Omental fat pad (tissue), 4 donors: ENCODE results near the gene ZNF365. TPM values are rescaled to one million over a fixed set of nuclear protein-coding genes. Genes with fewer than 3 reads are reported as not detected.

ENCODE experiments used
- ATAC-seq: fragments of 150-250 bp; one replicate; pipeline ENCODE4 v1.9.1; 2016; ENCODE audit warnings: mild to moderate bottlenecking, moderate library complexity; ENCODE audit not compliant: low FRiP score
- DNase-seq: peaks from one replicate; pipeline ENCODE4 v3.0.0-alpha.2; 2019; ENCODE audit warnings: low spot score
- total RNA-seq, 4 donors: library from RNA; depleted of rRNA; stranded (reverse); fragments of >200 nt; gene quantifications; one replicate each; pipeline ENCODE4 v1.1.0, GENCODE V29; 2016
- TF ChIP-seq, protein P1 (sequence below), 3 donors: fragments of 450-650 bp; IDR thresholded peaks; one replicate each; pipeline ENCODE4 v1.5.1; 2016 to 2017; ENCODE audit warnings: antibody characterized with exemption in 3 of 3, mild to moderate bottlenecking in 3 of 3, moderate library complexity in 2 of 3

ZNF365 gene
- total RNA-seq, 4 donors from 2014 or later, result 0.12 to 0.19 TPM; not detected in 2

DNA sequence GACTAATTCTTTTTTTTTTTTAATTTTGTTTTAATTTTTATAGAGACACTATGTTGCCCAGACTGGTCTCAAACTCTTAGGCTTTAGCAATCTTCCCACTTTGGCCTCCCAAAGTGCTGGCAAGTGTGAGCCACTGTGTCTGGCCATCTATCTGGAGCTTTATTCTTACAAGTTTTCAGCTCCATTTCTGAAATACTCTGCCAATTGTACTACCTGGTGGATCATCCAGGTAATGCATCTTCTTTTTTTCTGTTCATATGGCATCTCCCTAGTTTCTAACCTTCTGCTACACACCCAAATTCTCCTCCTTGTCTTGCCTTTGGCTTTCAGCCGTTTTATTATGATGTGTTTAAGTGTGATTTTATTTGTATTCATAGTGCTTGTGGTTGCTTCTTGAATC, 40.2 kb downstream of the ZNF365 start:
- DNase-seq, result no peak
- no peak for ATAC-seq
- TF ChIP-seq, protein P1, sequence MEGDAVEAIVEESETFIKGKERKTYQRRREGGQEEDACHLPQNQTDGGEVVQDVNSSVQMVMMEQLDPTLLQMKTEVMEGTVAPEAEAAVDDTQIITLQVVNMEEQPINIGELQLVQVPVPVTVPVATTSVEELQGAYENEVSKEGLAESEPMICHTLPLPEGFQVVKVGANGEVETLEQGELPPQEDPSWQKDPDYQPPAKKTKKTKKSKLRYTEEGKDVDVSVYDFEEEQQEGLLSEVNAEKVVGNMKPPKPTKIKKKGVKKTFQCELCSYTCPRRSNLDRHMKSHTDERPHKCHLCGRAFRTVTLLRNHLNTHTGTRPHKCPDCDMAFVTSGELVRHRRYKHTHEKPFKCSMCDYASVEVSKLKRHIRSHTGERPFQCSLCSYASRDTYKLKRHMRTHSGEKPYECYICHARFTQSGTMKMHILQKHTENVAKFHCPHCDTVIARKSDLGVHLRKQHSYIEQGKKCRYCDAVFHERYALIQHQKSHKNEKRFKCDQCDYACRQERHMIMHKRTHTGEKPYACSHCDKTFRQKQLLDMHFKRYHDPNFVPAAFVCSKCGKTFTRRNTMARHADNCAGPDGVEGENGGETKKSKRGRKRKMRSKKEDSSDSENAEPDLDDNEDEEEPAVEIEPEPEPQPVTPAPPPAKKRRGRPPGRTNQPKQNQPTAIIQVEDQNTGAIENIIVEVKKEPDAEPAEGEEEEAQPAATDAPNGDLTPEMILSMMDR (IDR thresholded peaks at IDR 0.05), result no peak

DNA sequence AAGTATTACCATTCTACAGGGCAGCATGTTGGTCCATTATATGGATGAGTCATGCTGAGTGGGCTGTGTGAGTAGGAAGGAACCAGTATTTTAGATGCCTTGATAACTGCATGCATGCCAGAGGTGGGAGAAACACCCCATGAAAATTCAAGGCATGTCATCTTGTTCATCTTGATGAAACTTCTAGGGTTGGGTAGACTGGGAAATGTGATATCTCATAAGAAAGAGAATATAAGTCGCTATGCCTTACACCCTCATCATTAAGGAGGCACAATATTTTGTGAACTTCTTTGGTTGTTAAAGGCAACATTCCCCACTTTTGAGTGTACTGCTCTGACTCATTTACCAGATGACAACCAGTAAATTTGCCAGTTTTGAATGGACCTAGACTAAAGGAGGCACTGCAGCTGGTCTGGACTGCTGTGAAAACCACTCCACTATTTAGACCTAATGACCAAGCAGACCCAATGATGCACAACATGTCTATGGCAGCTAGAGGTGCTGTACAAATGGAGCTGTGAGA, 48.0 kb downstream of the ZNF365 start:
- no peak for DNase-seq
- no peak for ATAC-seq
- TF ChIP-seq, protein P1 (IDR thresholded peaks at IDR 0.05), result no peak

DNA sequence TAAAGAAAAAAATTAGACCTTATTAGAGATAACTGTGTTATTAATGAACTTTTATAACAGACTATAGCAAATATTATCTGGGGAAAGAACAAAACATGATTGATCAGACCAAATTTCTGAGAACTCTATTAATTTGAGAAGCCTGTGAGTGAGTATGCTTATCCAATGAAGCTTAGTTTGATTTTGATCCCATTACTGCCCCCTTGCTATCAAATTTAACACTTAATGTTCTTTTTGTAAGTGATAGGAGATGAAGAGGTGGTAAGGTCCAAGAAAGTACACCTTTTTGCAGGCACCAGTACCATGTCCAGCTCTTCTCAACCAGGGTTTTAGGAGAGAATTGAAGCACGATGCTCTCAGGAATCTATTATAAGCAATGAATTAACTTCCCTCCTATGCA, 49.9 kb downstream of the ZNF365 start:
- TF ChIP-seq, protein P1 (IDR thresholded peaks at IDR 0.05), result no peak
- no peak for ATAC-seq
- DNase-seq, result no peak

DNA sequence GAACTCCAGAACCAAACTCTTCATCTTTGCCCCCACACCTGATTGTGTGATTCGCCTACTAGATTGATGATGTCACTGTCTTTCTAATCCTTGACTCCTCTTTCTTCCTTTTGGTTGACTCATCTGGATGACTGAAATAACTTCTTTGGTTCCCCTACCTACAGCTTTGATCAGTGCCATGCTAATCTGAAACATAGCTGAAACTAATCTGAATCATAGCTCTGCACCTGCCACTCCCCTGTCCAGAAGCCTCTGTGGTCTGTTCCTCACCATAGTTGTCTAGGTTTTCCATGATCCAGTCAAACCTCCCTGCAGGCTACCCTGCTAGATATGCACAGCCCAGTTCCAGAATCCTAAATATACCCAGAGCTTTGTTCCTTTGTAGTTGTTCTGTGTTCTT, 51.9 kb downstream of the ZNF365 start:
- TF ChIP-seq, protein P1 (IDR thresholded peaks at IDR 0.05), result no peak
- DNase-seq, result no peak
- ATAC-seq, result no peak

DNA sequence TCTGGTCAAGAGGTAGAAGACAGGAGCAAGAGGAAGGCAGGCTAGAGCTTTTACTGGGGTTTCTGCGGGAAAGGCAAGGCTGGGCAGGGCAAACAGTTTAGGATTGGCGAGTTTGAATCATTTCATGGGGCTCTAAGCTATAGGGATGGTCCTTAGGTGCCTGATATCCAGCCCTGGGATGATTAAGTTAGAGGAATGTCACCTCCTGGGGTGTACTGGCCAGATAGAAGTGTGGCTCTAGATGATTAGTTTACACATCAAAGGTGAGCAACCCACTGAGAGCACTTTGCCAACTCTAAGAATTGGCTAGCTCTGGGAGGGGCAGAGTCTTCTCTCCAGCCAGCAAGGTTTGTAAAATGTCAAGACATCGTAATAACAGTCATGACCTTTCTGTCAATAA, 52.4 kb downstream of the ZNF365 start:
- no peak for ATAC-seq
- TF ChIP-seq, protein P1 (IDR thresholded peaks at IDR 0.05), result no peak
- no peak for DNase-seq

DNA sequence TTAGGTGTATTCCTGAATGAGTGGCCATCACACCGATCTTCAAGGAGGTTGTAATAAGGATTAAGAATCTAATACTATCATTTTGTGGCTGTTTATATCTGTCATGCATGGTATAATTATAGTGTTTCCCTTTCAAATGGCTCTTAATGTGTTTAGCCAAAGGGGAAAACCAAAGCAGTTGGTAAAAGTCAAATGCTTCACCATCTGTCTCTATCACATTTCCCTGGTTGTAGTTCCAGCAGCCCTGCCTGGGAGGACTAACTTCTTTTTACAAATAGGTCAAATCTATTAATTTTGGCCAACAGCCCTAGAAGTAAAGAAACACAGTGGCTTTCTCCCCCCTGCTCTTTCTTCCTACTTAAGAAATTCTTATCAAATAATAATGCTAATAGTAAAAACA, 56.7 kb downstream of the ZNF365 start:
- TF ChIP-seq, protein P1 (IDR thresholded peaks at IDR 0.05), result no peak
- DNase-seq (no peak), ATAC-seq (no peak)

DNA sequence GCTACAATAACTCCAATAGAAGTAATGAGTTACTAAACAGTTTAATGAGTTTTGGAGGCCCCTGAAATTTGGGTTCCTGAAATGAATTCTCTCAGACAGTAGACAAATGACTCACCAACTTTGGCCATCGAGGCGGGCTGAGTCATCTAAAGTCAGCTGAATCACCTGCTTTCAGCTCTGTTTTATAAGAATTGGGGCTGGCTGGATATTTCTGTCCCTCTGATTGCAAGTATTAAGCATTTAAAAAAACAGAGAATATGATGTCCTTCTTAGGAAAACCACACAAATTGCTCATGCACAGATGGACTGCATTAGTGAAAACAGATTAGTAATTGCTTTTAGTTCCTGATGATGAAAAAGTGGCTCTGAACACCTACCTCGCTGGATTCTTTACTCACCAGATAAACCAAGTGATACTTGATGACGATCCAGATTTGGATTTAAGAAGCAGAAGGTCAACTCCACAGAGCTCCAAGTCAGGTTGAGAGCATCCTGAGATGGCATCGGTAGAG, 59.1 kb downstream of the ZNF365 start:
- ATAC-seq (peak; percentile 60), DNase-seq (peak; percentile 33)
- TF ChIP-seq, protein P1 (IDR thresholded peaks at IDR 0.05), result no peak
